ENCODE data around the gene LRG1.
"Not testable (repeated sequence)": the region's sequence is repeated elsewhere in the genome, so short reads cannot be mapped to it uniquely, and the experiment has no call there.

The LRG1 gene

DNA sequence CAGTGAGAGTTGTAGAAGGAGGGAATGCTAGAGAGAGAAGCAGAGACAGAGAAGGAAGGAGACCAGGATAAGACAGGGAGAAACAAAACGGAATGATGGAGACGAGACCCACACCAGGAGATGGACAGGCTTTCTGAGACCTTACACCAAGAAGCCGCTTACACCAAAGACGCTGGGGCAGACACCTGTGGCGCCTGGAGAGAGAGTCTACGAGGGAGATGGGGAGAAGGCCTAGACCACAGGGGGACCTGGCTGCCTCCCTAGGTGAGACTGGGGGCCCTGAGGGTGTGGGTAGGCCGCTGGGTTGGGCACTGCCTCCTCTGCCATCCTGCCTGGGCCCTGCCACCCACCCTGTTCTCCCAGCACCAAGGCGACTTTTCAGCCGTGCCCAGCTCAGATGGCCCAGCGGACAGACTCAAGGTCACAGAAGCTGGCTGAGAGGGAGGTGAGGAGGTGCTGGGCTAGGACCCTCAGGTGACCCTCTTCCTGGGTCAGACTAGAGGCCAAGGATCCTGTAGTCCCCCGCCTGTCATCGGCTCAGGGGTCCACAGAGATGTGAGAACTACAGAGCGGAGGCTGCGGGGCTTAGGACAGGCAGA, 9.8 kb downstream of the LRG1 start:
- no peak for DNase-seq (ENCODE audit: low read depth)

DNA sequence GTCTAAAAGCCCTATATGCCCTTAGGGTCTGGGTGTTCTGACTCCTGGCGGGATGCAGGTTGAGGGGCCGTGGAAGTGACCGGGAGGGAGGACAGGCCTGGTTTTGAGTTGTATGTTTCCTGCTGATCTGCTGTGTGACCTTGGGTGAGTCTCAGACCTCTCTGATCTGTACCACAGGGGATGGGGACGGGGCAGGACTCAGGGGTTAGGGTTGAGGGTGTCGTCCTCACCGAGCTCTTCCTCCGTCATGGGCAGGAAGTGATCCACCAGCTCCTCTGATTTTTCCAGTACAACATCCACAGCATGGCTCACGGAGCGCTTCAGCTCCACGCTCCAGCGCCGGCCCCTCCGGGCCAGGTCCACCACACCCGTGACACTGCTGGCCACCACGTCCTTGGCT, 11.0 kb downstream of the LRG1 start:
- DNase-seq (ENCODE audit: low read depth): no peak

DNA sequence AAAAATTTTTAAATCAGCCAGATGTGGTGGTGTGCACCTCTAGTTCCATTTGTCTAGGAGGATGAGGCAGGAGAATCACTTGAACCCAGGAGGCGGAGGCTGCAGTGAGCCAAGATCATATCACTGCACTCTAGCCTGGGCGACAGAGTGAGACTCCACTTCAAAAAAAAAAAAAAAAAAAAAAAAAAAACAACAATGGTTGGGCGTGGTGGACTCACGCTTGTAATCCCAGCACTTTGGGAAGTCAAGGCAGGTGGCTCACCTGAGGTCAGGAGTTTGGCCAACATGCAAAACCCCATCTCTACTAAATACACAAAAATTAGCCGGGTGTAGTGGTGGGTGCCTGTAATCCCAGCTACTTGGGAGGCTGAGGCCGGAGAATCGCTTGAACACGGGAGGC, 12.5 kb downstream of the LRG1 start:
- not testable (repeated sequence) for DNase-seq (ENCODE audit: low read depth)

DNA sequence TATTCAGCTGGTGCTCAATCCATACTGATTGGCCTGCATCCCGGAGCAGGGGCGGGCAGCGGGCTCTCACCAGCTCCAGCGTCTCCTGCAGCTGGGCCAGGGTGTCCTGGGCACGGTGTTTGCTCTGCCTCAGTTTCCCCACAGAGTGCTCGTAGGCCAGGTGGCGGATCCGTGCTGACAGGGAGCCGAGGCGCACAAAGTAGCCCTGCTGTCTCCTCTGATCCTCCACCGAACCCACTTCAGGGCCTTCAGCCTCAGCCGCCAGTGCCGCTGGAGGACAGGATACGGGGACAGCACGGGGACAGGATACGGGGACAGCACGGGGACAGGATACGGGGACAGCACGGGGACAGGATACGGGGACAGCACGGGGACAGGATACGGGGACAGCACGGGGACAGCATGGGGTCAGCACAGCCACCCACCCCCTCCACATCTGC, 14.3 kb downstream of the LRG1 start:
- DNase-seq (ENCODE audit: low read depth): no peak

DNA sequence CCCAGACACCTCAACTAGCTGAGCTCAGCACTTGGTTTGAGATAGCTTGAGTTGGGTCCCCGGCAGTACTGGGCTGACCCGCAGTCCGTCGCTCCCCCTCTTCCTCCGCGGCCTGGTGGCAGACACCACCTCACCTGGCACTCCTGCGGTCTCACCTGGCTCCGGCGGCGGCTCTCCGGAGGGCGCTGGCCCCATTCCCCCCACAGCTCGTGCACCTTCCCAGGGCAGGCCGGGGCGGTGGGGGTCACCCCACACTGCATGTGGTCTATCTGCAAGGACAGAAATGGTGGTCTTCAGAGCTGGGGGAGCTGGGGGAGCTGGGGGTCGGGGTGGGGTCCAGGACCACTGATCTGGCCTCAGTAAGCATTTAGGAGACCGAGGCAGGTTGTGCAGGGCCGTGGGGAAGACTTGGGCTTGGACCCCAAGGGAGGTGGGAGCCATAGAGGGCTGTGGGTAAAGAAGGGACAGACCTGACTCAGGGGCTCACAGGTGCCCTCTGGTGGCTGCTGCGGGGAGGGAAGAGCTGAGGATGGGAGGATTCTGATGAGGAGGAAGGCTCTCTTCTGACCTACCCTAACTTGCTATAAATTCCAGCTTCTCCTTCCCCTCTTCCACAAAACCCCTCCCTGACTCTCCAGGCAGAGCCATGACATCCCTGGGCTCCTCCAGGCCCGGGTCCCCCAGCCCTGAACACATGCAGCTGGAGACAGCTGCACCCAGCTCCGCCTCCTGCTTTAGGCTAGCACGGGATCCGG, 14.9 kb downstream of the LRG1 start:
- no peak for DNase-seq (ENCODE audit: low read depth)

DNA sequence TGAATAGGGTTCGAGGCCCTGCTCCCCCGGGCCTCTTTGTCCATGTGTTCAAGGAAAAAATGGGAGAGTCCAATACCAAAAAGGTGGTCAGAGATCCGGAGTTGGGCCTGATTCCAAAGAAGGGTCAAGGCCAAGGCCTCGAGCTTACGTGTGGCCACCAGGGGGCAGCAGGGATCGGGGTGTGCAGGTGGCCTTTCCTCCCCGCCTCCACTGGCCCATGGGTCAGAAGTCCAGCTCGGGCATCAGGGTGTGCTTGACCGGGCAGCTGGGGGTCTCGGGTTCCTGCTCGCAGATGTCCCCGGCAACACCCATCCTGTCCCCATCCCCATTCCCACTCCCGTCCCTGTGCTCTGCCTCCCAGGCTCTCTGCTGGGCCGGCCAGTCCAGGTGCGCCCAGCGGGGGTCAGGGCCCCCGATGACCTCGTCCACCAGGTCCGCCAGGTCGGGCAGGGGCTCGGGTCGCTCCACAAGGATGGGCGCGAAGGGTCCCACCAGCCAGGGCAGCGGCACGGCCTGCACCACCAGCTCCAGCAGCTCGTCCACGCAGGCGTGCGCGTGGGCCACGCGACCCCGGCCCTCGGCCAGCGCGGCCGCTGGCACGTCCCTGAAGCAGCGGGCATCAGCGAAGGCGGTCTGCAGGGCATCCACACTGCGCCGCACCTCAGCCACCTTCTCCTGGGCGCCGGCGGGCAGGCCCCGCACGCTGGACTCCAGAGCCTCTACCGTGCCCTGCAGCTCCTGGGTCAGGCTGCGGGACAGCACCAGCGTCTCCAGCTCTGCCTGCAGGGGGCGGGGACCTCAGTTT, 16.3 kb downstream of the LRG1 start:
- no peak for DNase-seq (ENCODE audit: low read depth)

DNA sequence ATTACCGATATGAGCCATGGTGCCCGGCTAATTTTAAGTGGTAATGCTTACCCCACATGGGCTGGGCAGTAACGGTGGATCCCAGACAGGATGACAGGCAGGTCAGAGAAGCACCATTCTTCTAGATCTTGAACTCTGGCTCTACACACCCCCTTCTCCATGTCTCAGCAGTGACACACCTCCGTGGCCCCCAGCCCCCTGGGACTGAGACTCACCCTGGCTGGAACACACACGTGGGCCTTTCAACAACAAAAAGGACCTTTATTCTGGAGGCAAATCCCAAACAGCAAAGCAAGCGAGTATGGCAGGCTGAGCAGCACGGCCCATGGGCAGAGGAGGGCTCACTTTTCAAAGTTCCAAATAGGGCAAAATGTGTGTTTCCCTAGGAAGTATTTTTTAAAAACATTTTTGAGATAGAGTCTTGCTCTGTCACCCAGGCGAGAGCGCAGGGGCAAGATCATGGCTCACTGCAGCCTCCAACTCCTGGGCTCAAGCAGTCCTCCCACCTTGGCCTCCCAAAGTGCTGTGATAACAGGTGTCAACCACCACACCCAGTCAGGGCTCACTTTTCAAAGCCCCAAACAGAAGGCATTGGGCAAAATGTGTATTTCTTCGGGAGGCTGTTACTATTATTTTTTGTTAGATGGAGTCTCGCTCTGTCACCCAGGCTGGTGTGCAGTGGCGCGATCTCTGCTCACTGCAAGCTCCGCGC, 17.4 kb downstream of the LRG1 start:
- DNase-seq (ENCODE audit: low read depth): no peak

DNA sequence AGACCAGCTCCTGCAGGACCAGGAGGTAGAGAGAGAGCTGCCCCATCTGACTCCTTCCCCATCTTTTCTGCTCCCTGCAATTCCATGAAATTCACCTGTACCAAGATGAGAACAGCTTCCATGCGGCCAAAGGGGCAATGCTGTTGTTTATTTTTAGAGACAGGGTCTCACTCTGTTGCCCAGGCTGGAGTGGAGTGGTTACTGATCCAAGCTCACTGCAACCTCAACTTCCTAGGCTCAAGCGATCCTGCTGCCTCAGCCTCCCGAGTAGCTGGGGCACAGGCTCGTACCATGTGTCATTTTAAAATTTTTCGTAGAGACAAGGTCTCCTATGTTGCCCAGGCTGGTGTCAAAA, 18.0 kb downstream of the LRG1 start:
- no peak for DNase-seq (ENCODE audit: low read depth)

DNA sequence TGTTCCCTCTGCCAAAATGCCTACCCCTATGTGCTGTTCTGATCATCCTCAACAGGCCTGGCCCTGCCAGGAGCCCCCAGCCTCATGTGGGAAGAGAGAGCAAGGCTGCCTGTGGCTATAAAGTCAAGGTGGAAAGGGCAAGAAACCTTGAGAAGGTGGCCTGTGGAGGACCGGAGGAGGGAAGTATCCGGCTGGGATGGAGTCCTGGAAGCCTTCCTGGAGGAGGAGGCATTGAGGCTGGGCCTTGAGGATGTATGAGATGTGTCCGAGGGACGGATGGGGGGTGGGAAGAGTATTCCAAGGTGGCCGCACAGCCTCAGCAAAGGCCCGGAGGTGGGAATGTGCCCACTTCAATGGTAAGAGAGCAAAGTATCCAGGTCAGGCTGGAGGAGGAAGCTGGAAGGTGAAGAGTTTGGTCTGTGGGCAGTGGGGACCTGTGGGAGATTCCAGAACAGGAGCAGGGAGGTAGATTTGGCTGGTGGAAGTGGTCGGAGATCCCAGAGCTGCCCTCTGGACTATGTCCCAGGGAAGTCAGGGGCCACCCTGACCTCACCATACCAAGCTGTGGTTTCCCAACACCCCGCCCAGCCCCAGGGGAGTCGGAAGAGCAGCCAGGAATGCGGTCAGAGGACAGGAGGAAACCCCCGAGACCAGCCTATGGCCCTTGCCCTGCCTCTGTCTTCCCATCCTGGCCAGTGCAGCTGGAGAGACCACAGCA, 18.5 kb downstream of the LRG1 start:
- DNase-seq (ENCODE audit: low read depth): no peak

DNA sequence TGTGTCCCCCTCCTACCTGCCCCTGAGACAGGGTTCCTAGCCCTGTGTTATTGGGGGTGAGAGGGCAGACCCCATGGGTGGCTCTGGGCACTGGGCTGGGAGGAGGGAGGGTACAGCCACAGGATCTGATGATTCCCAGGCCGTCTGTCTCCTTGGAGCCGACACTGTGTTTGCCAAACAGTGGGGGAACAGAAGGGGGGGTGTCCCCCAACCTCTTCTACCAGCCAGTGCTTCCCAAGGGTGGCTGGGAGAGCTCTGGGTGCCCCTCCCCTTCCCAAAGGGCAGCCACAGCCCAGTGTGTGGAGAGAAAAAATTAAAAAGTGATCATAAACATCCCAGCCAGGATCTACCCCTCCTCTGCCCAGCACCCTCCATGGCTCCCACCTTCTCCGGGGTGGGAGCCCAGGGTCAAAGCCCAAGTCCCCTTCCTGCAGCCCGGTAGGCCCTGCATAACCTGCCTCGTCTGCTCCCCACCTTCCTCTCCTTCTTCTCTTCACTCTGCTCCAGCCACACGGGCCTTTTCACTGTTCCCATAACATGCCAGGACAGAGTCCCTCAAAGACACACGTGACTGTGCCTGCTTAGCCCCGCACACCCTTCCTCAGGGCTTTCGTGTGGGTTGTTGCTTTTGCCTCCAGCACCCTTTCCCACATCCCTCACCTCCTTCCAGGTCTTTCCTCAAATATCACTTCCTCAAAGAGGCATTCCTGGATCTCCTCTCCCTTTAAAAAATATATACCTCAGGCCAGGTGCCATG, 20.1 kb downstream of the LRG1 start:
- no peak for DNase-seq (ENCODE audit: low read depth)

DNA sequence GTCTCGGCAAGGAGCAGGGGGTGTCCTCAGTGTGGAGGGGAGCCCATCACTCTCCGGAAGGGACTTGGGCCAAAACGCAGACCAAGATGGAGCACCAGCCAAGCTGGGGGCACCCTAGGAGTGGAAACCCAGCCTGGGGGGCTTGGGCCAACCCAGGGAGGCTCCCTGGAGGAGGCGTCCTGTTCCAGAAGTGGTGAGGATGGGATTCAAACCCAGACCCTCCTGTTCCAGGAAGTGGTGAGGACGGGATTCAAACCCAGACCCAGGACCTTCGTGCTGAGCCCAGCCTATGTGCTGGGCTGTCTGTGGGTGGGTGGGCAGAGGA, 20.7 kb downstream of the LRG1 start:
- no peak for DNase-seq (ENCODE audit: low read depth)

DNA sequence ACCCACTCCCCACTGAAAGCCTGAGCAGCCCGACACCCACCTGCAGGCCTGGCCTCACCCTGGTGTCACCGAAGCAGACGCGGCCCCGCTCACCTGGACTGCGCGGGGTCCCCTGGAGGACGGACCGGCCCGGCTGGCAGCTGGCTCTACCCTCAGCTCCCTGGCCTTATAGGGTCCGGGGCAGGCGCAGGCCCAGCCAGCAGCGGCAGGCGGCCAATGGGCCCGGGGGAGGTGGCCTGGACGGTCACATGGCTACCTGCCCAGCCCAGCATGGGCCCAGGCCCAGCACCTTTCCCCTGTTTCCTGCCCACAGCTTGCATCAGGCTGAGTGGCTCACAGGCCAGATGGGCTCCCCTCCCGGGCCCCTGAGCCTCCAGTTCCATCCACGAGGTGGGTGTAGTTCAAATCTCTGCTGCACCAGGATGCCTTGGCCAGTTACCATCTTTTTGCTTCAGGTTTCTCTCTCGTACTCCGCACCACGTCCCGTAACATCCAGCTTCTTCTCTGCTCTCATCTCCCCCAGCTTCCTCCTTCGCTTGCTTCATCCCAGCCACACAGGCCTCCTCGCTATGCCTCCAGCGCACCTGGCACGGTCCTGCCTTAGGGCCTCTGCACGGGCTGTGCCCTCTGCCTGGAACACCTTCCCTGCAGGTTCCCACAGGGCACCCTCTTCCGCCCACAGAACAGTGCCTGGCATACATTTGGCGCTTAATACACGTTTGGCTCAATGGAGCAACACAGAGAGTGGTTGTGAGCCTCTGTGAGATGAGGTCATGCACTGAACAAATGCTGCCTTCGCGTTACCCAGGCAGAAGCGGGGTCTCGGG, 21.3 kb downstream of the LRG1 start, which contains the start of gene PLIN4:
PLIN4 (minus strand) TSS at position 142 of the 827 bp plus-strand sequence. CDS start 214 bp downstream, outside the sequence.
- no peak for DNase-seq (ENCODE audit: low read depth)

DNA sequence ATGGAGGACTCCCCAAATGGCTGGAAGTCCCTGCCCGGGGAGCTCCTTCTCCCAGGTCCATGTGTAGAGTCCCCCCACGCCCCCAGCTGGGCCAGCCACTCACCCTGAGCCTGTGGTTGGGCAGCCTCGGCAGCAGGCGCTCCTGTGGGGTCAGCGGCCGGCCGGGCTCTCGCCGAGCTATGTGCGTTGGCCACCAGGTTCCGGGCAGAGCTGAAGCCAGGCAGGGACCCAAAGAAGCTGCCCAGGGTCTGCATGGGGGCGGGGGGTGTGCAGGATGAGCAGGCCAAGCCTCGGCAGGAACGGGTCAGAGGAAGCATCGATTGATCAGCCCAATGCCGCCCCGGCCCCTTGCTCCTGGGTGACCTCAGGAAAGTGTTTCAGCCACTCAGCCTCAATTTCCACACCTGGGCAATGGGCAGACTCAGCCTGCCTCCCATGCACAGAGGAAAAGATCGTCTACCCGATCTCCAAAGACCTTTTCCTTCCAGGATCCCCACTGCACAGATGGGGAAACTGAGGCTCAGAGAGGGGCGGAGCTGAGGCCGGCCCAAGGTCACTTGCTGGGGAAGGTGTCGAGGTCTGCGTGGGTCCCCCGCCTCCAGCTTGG, 22.3 kb downstream of the LRG1 start:
- no peak for DNase-seq (ENCODE audit: low read depth)

DNA sequence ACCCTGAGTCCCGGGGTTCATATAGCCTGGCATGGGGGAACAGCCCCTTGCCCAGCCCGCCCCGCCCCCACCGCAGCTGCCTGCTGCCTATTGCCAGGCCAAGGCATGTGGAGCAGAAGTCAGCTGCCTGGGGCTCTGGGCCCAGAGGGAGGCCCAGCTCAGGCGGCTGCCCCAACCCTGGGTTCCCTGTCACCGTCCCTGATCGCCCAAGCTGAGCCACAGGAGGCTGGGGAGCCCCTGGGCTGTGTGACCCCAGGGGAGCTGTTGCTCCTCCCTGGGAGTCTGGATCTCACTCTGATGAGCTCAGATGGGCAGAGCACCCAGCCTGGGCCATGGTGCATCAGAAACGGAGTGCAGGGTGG, 22.9 kb downstream of the LRG1 start:
- DNase-seq (ENCODE audit: low read depth): no peak

DNA sequence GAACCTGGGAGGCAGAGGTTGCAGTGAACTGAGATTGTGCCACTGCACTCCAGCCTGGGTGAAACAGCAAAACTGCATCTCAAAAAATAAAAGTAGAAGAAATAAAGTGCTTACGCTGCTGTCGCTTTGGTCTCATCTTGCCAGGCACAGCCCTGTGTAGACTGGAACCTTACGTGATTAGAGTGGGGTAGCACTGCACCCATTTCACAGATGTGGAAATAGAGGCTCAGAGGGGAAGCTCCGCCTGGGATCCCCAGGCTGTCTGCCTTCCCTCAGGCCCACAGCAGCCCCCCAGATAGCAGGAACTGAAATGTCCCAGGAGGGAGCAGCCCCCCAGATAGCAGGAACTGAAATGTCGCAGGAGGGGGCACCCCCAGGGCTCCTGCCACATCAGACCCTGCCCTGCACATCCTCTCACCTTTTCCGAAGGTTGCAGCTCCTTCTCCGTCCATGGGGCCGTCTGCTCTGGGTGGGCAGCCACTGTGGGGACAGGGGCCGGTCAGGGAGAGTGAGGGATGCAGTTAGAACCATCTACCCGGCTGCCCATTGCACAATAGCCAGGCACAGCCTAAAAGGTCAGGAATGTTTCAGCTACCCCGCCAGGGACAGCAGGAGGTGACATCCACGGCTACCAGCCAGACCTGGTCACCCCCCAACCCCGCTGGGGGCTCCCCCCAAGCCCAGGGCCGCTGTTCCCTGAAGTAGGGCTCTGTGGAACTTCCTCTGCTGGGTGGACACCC, 23.5 kb downstream of the LRG1 start:
- no peak for DNase-seq (ENCODE audit: low read depth)

DNA sequence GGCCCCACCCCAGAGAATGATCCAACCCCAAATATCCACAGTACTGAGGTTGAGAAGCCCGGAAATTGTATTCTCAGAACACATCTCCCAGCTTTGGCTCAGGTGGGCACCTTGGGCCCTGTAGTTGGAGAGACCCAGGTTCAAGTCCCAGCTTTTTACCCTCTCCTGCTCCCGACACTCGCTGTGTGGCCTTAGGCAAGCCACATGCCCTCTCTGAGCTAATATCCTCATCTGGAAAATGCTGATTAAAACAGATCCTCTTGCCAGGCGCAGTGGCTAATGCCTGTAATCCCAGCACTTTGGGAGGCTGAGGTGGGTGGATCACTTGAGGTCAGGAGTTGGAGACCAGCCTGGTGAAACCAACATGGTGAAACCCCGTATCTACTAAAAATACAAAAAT, 24.1 kb downstream of the LRG1 start:
- no peak for DNase-seq (ENCODE audit: low read depth)

DNA sequence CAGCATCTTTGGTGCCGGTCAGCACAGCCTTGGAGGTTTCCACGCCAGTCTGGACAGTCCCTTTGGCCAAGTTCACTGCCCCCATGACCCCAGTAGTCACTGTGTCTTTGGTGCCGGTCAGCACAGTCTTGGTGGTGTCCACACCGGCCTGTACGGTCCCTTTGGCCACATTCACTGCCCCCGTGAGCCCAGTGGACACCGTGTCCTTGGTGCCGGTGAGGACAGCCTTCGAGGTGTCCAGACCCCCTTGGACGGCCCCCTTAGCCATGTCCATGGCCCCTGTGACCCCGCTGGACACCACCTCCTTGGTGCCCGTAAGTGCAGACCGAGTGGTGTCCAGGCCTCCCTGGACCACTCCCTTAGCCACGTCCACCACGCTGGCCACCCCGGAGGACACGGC, 26.6 kb downstream of the LRG1 start:
- no peak for DNase-seq (ENCODE audit: low read depth)

DNA sequence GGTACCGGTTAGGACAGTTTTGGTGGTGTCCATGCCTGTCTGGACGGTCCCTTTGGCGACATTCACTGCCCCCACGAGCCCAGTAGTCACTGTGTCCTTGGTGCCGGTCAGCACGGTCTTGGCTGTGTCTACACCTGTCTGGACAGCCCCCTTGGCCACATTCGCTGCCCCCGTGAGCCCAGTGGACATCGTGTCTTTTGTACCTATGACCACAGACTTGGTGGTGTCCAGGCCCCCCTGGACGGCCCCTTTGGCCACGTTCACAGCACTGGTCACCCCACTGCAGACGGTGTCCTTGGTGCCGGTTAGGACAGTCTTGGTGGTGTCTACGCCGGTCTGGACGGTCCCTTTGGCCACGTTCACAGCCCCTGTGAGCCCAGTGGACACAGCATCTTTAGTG, 27.8 kb downstream of the LRG1 start:
- no peak for DNase-seq (ENCODE audit: low read depth)
